Spleen (tissue), 11 donors: Measurements from ENCODE around the gene MC1R. TPM values are rescaled to one million over a fixed set of nuclear protein-coding genes. Genes with fewer than 3 reads are reported as not detected.
A peak's percentile ranks its signal among the peaks of the same experiment; 100 is the strongest.

ENCODE experiments used
- DNase-seq: peaks from one replicate; pipeline ENCODE4 v3.0.0-alpha.2; 2020
- H3K27ac ChIP-seq, 8 donors: fragments of 200-600 bp; sonication (generic) in 7 of 8; 1 replicate in 4 of 8; 2 replicates in 4 of 8; pipeline versions ENCODE4 v1.5.0 to v1.8.0; 2016 to 2021; ENCODE audit warnings: inconsistent platforms in 4 of 8, mild to moderate bottlenecking in 4 of 8, moderate library complexity in 1 of 8
- H3K27me3 ChIP-seq, 7 donors: fragments of 200-600 bp; sonication (generic) in 6 of 7; replicated peaks in 1 of 7; 1 replicate in 4 of 7; 2 replicates in 3 of 7; pipeline versions ENCODE4 v1.5.0 to v1.8.0; 2016 to 2021; ENCODE audit warnings: inconsistent platforms in 3 of 7, mild to moderate bottlenecking in 1 of 7
- H3K36me3 ChIP-seq, 6 donors: fragments of 200-600 bp; sonication (generic) in 5 of 6; 1 replicate in 4 of 6; 2 replicates in 2 of 6; pipeline versions ENCODE4 v1.5.0 to v1.8.0; 2016 to 2021; ENCODE audit warnings: inconsistent platforms in 2 of 6
- H3K4me1 ChIP-seq, 6 donors: fragments of 200-600 bp; sonication (generic) in 5 of 6; 1 replicate in 3 of 6; 2 replicates in 3 of 6; pipeline versions ENCODE4 v1.5.0 to v1.8.0; 2016 to 2021; ENCODE audit warnings: inconsistent platforms in 3 of 6
- H3K4me3 ChIP-seq, 8 donors: fragments of 200-600 bp; sonication (generic) in 7 of 8; 1 replicate in 4 of 8; 2 replicates in 4 of 8; pipeline versions ENCODE4 v1.5.0 to v1.8.0; 2016 to 2021; ENCODE audit warnings: inconsistent platforms in 4 of 8, mild to moderate bottlenecking in 4 of 8, moderate library complexity in 2 of 8
- H3K9me3 ChIP-seq, 8 donors: fragments of 200-600 bp; sonication (generic) in 7 of 8; 1 replicate in 4 of 8; 2 replicates in 4 of 8; pipeline versions ENCODE4 v1.5.0 to v1.8.0; 2016 to 2021; ENCODE audit warnings: inconsistent platforms in 4 of 8
- CTCF ChIP-seq, 11 experiments: fragments of 200-600 bp in 7 of 11; fragments of 450-650 bp in 4 of 11; sonication (generic) in 4 of 11; IDR thresholded peaks in 8 of 11; conservative IDR thresholded peaks in 3 of 11; 1 replicate in 7 of 11; 2 replicates in 4 of 11; pipeline versions ENCODE4 v1.4.0 to v1.8.0; 2016 to 2021; ENCODE audit warnings: antibody characterized with exemption in 11 of 11, inconsistent platforms in 4 of 11, mild to moderate bottlenecking in 1 of 11
- POLR2A ChIP-seq, 3 donors: fragments of 450-650 bp; IDR thresholded peaks; one replicate each; pipeline ENCODE4 v1.5.1; 2017; ENCODE audit warnings: antibody characterized with exemption in 3 of 3, mild to moderate bottlenecking in 1 of 3
- POLR2AphosphoS5 ChIP-seq, 3 donors: sonication (generic); formaldehyde crosslinking; IDR thresholded peaks; one replicate each; pipeline ENCODE4 v1.5.1; 2017; ENCODE audit warnings: antibody characterized with exemption in 3 of 3
- WGBS, 5 donors: extraction: QIAGEN DNeasy Blood & Tissue Kit in 3 of 5; methylation state at CpG; one replicate each; pipeline versions ENCODE4 v1.1.5 to v1.1.7; 2013 to 2018; 5-methylcytosine and 5-hydroxymethylcytosine counted together
- intact Hi-C: fragments of 100-400 bp; cut with DNase I; formaldehyde crosslinking; loops from one replicate; pipeline ENCODE4 v1.15.0; 2023; ENCODE audit warnings: low total_unique reads
- polyA plus RNA-seq, 3 donors: library from polyadenylated mRNA; stranded (reverse); fragments of 200-250 nt; gene quantifications; one replicate each; pipeline ENCODE4 v1.2.1, GENCODE V29; 2013
- total RNA-seq, 7 donors: library from RNA; depleted of rRNA in 3 of 7; stranded (reverse); fragments of >200 nt in 3 of 7; fragmentation: NEBNext Ultra II Directional in 4 of 7; extraction: Animal tissue kit (Norgen Biotek cat#: 25700) in 4 of 7; gene quantifications; one replicate each; pipeline versions ENCODE4 v1.1.0 to v1.2.1, GENCODE V29; 2016 to 2021
- donor health status: healthy with polysubstance abuse.
- donor health status: DM: no; HTN: no; CAD: no; lungs with moderate emphysema.
- donor health status: DM: no; HTN: no; CAD: no.
- donor health status: Bipolar disorder and iron deficiency.
- donor health status: healthy.
- donor health status: DM: no; HTN: no; CAD: no.
- donor health status: DM: yes; HTN: yes; CAD: no.

Gene MC1R
- total and polyA plus RNA-seq, 10 donors = 2.4 to 12.5 (median 4.5) TPM

- DNase-seq = no peak
- WGBS, 5 donors = 62 to 79% (median 72%) methylated on average over 7 of the region's 7 CpGs
- Histone ChIP-seq H3K27ac (no peak overlapping the region), H3K36me3 (no peaks in the 10 kb centered on the region), H3K9me3 (no peaks in the 10 kb centered on the region), H3K27me3 (peaks cover 0 to 61% (median 0%) of the 10 kb centered on the region in 7 donors), H3K4me1 (peaks cover 7 to 43% (median 27%) of the 10 kb centered on the region in 6 donors), H3K4me3 (no peak overlapping the region)
- no peak for TF ChIP-seq POLR2AphosphoS5 (IDR thresholded peaks at IDR 0.05)
- TF ChIP-seq POLR2A (IDR thresholded peaks at IDR 0.05) = no peak
- TF ChIP-seq CTCF (IDR thresholded peaks at IDR 0.05 in 8 of 11, conservative IDR thresholded peaks at IDR 0.05 in 3 of 11) = no peak
- intact Hi-C loops = no loop called here
Observed at GRCh38 chr16:89945654-89946053, 27.0 kb downstream of the MC1R start.

GRCh38 chr16:89946515-89946914 lies 27.9 kb downstream of the MC1R start:
- no peaks in the 10 kb centered on the region for H3K9me3 ChIP-seq
- intact Hi-C loops = no loop called here
- peaks cover 7 to 52% (median 28%) of the 10 kb centered on the region in 6 donors for H3K4me1 ChIP-seq
- no peaks in the 10 kb centered on the region for H3K36me3 ChIP-seq
- peaks cover 0 to 55% (median 0%) of the 10 kb centered on the region in 7 donors for H3K27me3 ChIP-seq
- no peak for DNase-seq
- no peak overlapping the region for H3K27ac ChIP-seq
- 69 to 89% (median 82%) methylated on average over 5 of the region's 5 CpGs for WGBS, 5 donors
- TF ChIP-seq CTCF (IDR thresholded peaks at IDR 0.05 in 8 of 11, conservative IDR thresholded peaks at IDR 0.05 in 3 of 11) (no peak), POLR2AphosphoS5 (IDR thresholded peaks at IDR 0.05) (no peak), POLR2A (IDR thresholded peaks at IDR 0.05) (no peak)
- H3K4me3 ChIP-seq = no peak overlapping the region

GRCh38 chr16:89949121-89949742 lies 30.6 kb downstream of the MC1R start:
- Histone ChIP-seq H3K36me3 (peaks cover 0 to 2% (median 0%) of the 10 kb centered on the region in 6 donors), H3K27ac (peak overlapping the region in 2 of 8 donors; percentile 55 to 61), H3K4me3 (peak overlapping the region; percentile 40 to 78 (median 53)), H3K4me1 (peaks cover 7 to 78% (median 43%) of the 10 kb centered on the region in 6 donors), H3K27me3 (peaks cover 0 to 40% (median 0%) of the 10 kb centered on the region in 7 donors), H3K9me3 (no peaks in the 10 kb centered on the region)
- 17 to 49% (median 32%) methylated on average over 15 to 55 of the region's 55 CpGs for WGBS, 5 donors
- no peak for TF ChIP-seq CTCF (IDR thresholded peaks at IDR 0.05 in 8 of 11, conservative IDR thresholded peaks at IDR 0.05 in 3 of 11)
- no peak for TF ChIP-seq POLR2AphosphoS5 (IDR thresholded peaks at IDR 0.05)
- no peak for TF ChIP-seq POLR2A (IDR thresholded peaks at IDR 0.05)
- intact Hi-C loops = no loop called here
- peak; percentile 81 for DNase-seq

- Histone ChIP-seq H3K9me3 (no peaks in the 10 kb centered on the region), H3K27me3 (peaks cover 0 to 35% (median 0%) of the 10 kb centered on the region in 7 donors), H3K36me3 (peaks cover 0 to 5% (median 0%) of the 10 kb centered on the region in 6 donors), H3K4me3 (peak overlapping the region in 7 of 8 donors; percentile 48 to 78 (median 54)), H3K27ac (no peak overlapping the region), H3K4me1 (peaks cover 7 to 80% (median 48%) of the 10 kb centered on the region in 6 donors)
- DNase-seq = no peak
- TF ChIP-seq POLR2A (IDR thresholded peaks at IDR 0.05) (no peak), CTCF (IDR thresholded peaks at IDR 0.05 in 8 of 11, conservative IDR thresholded peaks at IDR 0.05 in 3 of 11) (no peak), POLR2AphosphoS5 (IDR thresholded peaks at IDR 0.05) (no peak)
- intact Hi-C loops = no loop called here
- 83 to 94% (median 88%) methylated on average over 12 of the region's 12 CpGs for WGBS, 5 donors
Observed at GRCh38 chr16:89949756-89950155, 31.1 kb downstream of the MC1R start.
